ENCODE results near the gene CCDC34.

DNA sequence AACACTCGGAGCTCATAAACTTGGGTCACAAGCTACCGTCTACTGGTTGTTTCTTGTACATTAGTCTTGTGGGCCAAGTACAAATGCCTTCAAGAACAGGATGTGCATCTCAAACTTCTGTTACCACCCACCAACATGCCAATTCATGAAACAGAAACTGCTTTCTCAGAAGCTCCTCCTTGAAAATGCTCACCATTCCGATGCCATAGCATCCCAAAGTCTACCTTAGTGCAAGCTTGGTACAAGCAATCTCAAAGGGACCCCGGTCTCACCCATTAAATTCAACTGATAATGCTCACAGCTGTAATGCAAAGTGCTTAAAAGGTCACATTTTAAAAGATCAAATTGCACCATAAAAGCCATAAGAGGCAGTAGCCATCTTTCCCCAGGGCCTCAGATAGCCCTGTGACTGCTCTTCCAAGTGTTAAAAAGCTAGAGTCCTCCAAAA, 31.8 kb upstream of the CCDC34 start:
- TF ChIP-seq, protein P1, sequence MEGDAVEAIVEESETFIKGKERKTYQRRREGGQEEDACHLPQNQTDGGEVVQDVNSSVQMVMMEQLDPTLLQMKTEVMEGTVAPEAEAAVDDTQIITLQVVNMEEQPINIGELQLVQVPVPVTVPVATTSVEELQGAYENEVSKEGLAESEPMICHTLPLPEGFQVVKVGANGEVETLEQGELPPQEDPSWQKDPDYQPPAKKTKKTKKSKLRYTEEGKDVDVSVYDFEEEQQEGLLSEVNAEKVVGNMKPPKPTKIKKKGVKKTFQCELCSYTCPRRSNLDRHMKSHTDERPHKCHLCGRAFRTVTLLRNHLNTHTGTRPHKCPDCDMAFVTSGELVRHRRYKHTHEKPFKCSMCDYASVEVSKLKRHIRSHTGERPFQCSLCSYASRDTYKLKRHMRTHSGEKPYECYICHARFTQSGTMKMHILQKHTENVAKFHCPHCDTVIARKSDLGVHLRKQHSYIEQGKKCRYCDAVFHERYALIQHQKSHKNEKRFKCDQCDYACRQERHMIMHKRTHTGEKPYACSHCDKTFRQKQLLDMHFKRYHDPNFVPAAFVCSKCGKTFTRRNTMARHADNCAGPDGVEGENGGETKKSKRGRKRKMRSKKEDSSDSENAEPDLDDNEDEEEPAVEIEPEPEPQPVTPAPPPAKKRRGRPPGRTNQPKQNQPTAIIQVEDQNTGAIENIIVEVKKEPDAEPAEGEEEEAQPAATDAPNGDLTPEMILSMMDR (conservative IDR thresholded peaks at IDR 0.05 in 1 of 2, IDR thresholded peaks at IDR 0.05 in 1 of 2; ENCODE audit: extremely low read depth in 1 of 2, insufficient read depth in 1 of 2, low read depth in 1 of 2, low read length in 2 of 2) = no peak
- no peak for TF ChIP-seq EZH2 (IDR thresholded peaks at IDR 0.05; ENCODE audit: borderline replicate concordance, low read length)

Data from mammary epithelial cell (primary cell).